B cell (primary cell): ENCODE measurements around the gene ALDH1A2. TPM values are rescaled to one million over a fixed set of nuclear protein-coding genes. Genes with fewer than 3 reads are reported as not detected.

ENCODE experiments used
- ATAC-seq: fragments of 200-7000 bp; cut with Tn5 transposase; one replicate; pipeline ENCODE4 v1.10.0; 2021; ENCODE audit warnings: low read depth, mild to moderate bottlenecking, moderate number of reproducible peaks, moderate library complexity
- CTCF ChIA-PET: fragments of 350-600 bp; sonication (Branson Sonifier 250); formaldehyde crosslinking; loops from one replicate; lab custom pipeline; 2021; ENCODE audit warnings: antibody characterized with exemption, inconsistent platforms; lab: Charles Lee
- POLR2A ChIA-PET: fragments of 350-600 bp; sonication (Branson Sonifier 250); formaldehyde crosslinking; loops from one replicate; lab custom pipeline; 2021; ENCODE audit warnings: antibody characterized with exemption; lab: Charles Lee
- DNase-seq: peaks from one replicate; pipeline ENCODE4 v3.0.0; 2013
- H2AFZ ChIP-seq: 2 replicates; pipeline ENCODE4 v1.6.1; 2012; ENCODE audit warnings: mild to moderate bottlenecking, low read depth, low read length; ENCODE audit not compliant: insufficient read depth, poor library complexity, severe bottlenecking
- H3K27ac ChIP-seq, 2 donors: 1 replicate in 1 of 2; 2 replicates in 1 of 2; pipeline ENCODE4 v1.5.1; 2012 to 2013; ENCODE audit warnings: low read length in 2 of 2, mild to moderate bottlenecking in 2 of 2, moderate library complexity in 1 of 2
- H3K27me3 ChIP-seq, 4 experiments: fragments of 200-600 bp in 1 of 4; sonication (generic) in 1 of 4; replicated peaks in 1 of 4; 1 replicate in 2 of 4; 2 replicates in 2 of 4; pipeline versions ENCODE4 v1.6.1 to v1.7.0; 2013 to 2016; ENCODE audit warnings: low read length in 3 of 4, mild to moderate bottlenecking in 2 of 4, mixed read lengths in 1 of 4, moderate library complexity in 1 of 4; ENCODE audit not compliant: insufficient read depth in 4 of 4, control insufficient read depth in 3 of 4; ENCODE audit errors: control extremely low read depth in 1 of 4
- H3K36me3 ChIP-seq, 2 experiments: replicated peaks in 1 of 2; 1 replicate in 1 of 2; 2 replicates in 1 of 2; pipeline versions ENCODE4 v1.6.1 to v1.7.1; 2013; ENCODE audit warnings: low read length in 1 of 2; ENCODE audit not compliant: insufficient read depth in 2 of 2, control insufficient read depth in 1 of 2; ENCODE audit errors: control extremely low read depth in 1 of 2, extremely low read depth in 1 of 2
- H3K4me1 ChIP-seq, 2 donors: fragments of 200-600 bp in 1 of 2; sonication (generic) in 1 of 2; 1 replicate in 1 of 2; 2 replicates in 1 of 2; pipeline versions ENCODE4 v1.5.1 to v1.6.1; 2013 to 2017; ENCODE audit warnings: low read length in 2 of 2; ENCODE audit not compliant: control insufficient read depth in 2 of 2, insufficient read depth in 2 of 2
- H3K4me2 ChIP-seq: replicated peaks from 2 replicates; pipeline ENCODE3; 2012; ENCODE audit warnings: mild to moderate bottlenecking, low read depth, low read length; ENCODE audit not compliant: poor library complexity, severe bottlenecking
- H3K4me3 ChIP-seq, 5 experiments: fragments of 200-600 bp in 1 of 5; sonication (generic) in 1 of 5; 1 replicate in 3 of 5; 2 replicates in 2 of 5; pipeline versions ENCODE4 v1.5.1 to v1.7.0; 2011 to 2016; ENCODE audit warnings: low read length in 4 of 5, mild to moderate bottlenecking in 4 of 5, low read depth in 2 of 5, control low read depth in 1 of 5, moderate library complexity in 1 of 5; ENCODE audit not compliant: insufficient read depth in 1 of 5; ENCODE audit errors: control extremely low read depth in 1 of 5, extremely low read depth in 1 of 5
- H3K79me2 ChIP-seq: fragments of 200-600 bp; sonication (generic); one replicate; pipeline ENCODE4 v1.6.0; 2016; ENCODE audit warnings: low read length; ENCODE audit not compliant: control insufficient read depth, insufficient read depth
- H3K9ac ChIP-seq: fragments of 200-600 bp; sonication (generic); 2 replicates; pipeline ENCODE4 v1.6.1; 2017; ENCODE audit warnings: mild to moderate bottlenecking, low read length, moderate library complexity
- H3K9me3 ChIP-seq, 3 donors: one replicate each; pipeline versions ENCODE4 v1.6.1 to v1.7.1; 2013; ENCODE audit warnings: low read length in 2 of 3; ENCODE audit not compliant: control insufficient read depth in 2 of 3, insufficient read depth in 1 of 3; ENCODE audit errors: control extremely low read depth in 1 of 3
- H4K20me1 ChIP-seq: 2 replicates; pipeline ENCODE4 v1.6.0; 2012; ENCODE audit warnings: mild to moderate bottlenecking, low read length; ENCODE audit not compliant: insufficient read depth, control insufficient read depth, poor library complexity, severe bottlenecking
- H3K27ac Mint-ChIP-seq: one replicate; pipeline ENCODE4 v1.8.0; 2021; ENCODE audit warnings: mixed read lengths
- H3K27me3 Mint-ChIP-seq: one replicate; pipeline ENCODE4 v1.8.0; 2021; ENCODE audit warnings: mixed read lengths
- H3K4me1 Mint-ChIP-seq: one replicate; pipeline ENCODE4 v1.8.0; 2021; ENCODE audit warnings: mixed read lengths
- H3K4me3 Mint-ChIP-seq: one replicate; pipeline ENCODE4 v1.8.0; 2021; ENCODE audit warnings: mixed read lengths
- H3K9me3 Mint-ChIP-seq: one replicate; pipeline ENCODE4 v1.8.0; 2022; ENCODE audit warnings: mixed read lengths; ENCODE audit not compliant: insufficient read depth
- EZH2 ChIP-seq: IDR thresholded peaks from 2 replicates; pipeline ENCODE4 v1.6.1; 2012; ENCODE audit warnings: borderline replicate concordance, low read depth, mild to moderate bottlenecking, moderate library complexity, low read length; ENCODE audit not compliant: insufficient read depth, poor library complexity, severe bottlenecking
- WGBS: methylation state at CpG from one replicate; pipeline ENCODE4 v1.1.5; 2013; ENCODE audit warnings: missing lambda C conversion rate; ENCODE audit not compliant: insufficient coverage; 5-methylcytosine and 5-hydroxymethylcytosine counted together
- intact Hi-C: fragments of 100-400 bp; cut with micrococcal nuclease; formaldehyde crosslinking; loops from one replicate; pipeline ENCODE4 v1.10.0; 2022
- polyA plus RNA-seq: library from polyadenylated mRNA; depleted of rRNA; stranded (reverse); fragments of >200 nt; gene quantifications from 2 replicates; pipeline ENCODE4 v1.2.3, GENCODE V29; 2012
- total RNA-seq, 2 donors: library from RNA; stranded (reverse); fragments of 120-200 nt in 1 of 2; gene quantifications; 1 replicate in 1 of 2; 2 replicates in 1 of 2; pipeline versions ENCODE4 v1.2.3 to v1.2.4, GENCODE V29; 2013 to 2022
- TF ChIP-seq, protein P1 (sequence below): fragments of 200-600 bp; IDR thresholded peaks from one replicate; pipeline ENCODE4 v1.8.0; 2022; ENCODE audit warnings: antibody characterized with exemption, mild to moderate bottlenecking

ALDH1A2 gene
- total and polyA plus RNA-seq, 2 donors (not counting 1 experiment from before 2014, with no cell fraction given), result not detected

DNA sequence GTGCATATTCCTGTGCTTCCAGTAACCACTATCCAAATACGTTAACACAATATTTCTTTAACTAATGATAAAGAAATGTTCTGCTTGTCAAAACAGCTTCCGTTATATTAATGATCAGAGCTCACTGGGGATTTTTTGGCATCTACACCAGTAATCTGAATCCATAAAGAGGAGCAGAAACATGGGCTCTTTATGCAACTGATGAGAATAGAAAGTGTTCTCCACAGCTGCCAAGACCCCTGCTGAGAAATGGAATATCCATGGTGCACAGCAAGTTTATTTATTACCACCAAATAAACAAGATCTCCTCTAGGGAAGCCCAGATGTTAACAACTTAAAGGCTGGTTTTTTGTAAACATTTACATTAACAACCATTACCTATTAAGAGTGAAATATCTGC, 54.5 kb downstream of the ALDH1A2 start:
- Histone ChIP-seq H3K36me3 (no peaks in the 10 kb centered on the region), H4K20me1 (no peaks in the 10 kb centered on the region), H3K27ac (no peak overlapping the region), H3K4me1 (no peaks in the 10 kb centered on the region), H2AFZ (no peak overlapping the region), H3K79me2 (no peaks in the 10 kb centered on the region), H3K4me3 (no peak overlapping the region), H3K9me3 (no peaks in the 10 kb centered on the region), H3K9ac (no peak overlapping the region), H3K4me2 (no peak overlapping the region), H3K27me3 (peaks cover 0 to 9% (median 1%) of the 10 kb centered on the region in 4 experiments)
- Mint-ChIP-seq H3K4me1 (no peaks in the 10 kb centered on the region), H3K9me3 (peaks cover 6% of the 10 kb centered on the region), H3K27ac (no peak overlapping the region), H3K4me3 (no peak overlapping the region), H3K27me3 (peaks cover 25% of the 10 kb centered on the region)
- ATAC-seq (no peak), DNase-seq (no peak)
- intact Hi-C loops, result no loop called here
- POLR2A ChIA-PET, result no interaction called here
- TF ChIP-seq, protein P1, sequence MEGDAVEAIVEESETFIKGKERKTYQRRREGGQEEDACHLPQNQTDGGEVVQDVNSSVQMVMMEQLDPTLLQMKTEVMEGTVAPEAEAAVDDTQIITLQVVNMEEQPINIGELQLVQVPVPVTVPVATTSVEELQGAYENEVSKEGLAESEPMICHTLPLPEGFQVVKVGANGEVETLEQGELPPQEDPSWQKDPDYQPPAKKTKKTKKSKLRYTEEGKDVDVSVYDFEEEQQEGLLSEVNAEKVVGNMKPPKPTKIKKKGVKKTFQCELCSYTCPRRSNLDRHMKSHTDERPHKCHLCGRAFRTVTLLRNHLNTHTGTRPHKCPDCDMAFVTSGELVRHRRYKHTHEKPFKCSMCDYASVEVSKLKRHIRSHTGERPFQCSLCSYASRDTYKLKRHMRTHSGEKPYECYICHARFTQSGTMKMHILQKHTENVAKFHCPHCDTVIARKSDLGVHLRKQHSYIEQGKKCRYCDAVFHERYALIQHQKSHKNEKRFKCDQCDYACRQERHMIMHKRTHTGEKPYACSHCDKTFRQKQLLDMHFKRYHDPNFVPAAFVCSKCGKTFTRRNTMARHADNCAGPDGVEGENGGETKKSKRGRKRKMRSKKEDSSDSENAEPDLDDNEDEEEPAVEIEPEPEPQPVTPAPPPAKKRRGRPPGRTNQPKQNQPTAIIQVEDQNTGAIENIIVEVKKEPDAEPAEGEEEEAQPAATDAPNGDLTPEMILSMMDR, result no peak
- TF ChIP-seq EZH2, result no peak
- WGBS, result no CpG with 5 or more reads among the region's 2 CpGs
- CTCF ChIA-PET, result no interaction called here

DNA sequence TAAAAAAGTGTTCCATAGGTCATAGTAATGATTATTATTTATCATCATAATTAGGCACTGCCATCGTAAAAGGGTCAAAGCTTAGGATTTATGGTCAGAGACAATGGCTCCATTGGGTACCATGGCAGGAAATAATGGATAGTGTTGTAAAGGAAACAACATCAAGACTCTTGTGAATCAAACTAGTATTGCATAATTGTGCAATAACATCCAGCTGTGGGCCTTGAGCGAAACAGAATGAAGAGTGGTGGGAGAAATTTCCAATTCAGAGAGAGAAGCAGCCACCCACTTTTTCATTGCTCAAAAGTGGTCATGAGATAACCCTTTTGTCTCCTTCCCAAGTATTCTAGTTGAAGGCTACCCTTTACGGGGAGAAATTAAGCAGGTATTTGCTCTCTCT, 61.7 kb downstream of the ALDH1A2 start:
- Mint-ChIP-seq H3K27ac (no peak overlapping the region), H3K9me3 (peaks cover 6% of the 10 kb centered on the region), H3K4me1 (no peaks in the 10 kb centered on the region)

More for the DNA sequence above, 61.7 kb downstream of the ALDH1A2 start:
- CTCF ChIA-PET, result no interaction called here
- WGBS, result 80% methylated on average over 1 of the region's 3 CpGs
- intact Hi-C loops, result no loop called here
- TF ChIP-seq EZH2, result no peak
- TF ChIP-seq, protein P1, result no peak
- H3K27me3 Mint-ChIP-seq, result peaks cover 14% of the 10 kb centered on the region
- Histone ChIP-seq H3K36me3 (no peaks in the 10 kb centered on the region), H3K9ac (no peak overlapping the region), H3K27ac (no peak overlapping the region), H3K79me2 (no peaks in the 10 kb centered on the region), H3K4me2 (no peak overlapping the region), H3K4me1 (no peaks in the 10 kb centered on the region), H3K27me3 (no peaks in the 10 kb centered on the region), H3K4me3 (no peak overlapping the region), H3K9me3 (no peaks in the 10 kb centered on the region), H2AFZ (no peak overlapping the region), H4K20me1 (no peaks in the 10 kb centered on the region)
- POLR2A ChIA-PET, result no interaction called here
- H3K4me3 Mint-ChIP-seq, result no peak overlapping the region
- DNase-seq (no peak), ATAC-seq (no peak)
